ENCODE results near the gene TRHDE.
A peak's percentile ranks its signal among the peaks of the same experiment; 100 is the strongest.

Gene TRHDE

GRCh38 chr12:72256725-72257124, 15.4 kb upstream of the TRHDE start:
- WGBS, 2 experiments: 100% methylated on average over 1 of the region's 1 CpG
- Histone ChIP-seq H3K27ac (ENCODE audit: insufficient read depth, low read depth, low read length, poor library complexity, severe bottlenecking) (no peak overlapping the region), H3K4me3 (ENCODE audit: insufficient read depth, low read depth, low read length) (no peak overlapping the region), H3K27me3 (ENCODE audit: control insufficient read depth, insufficient read depth, low read length, poor library complexity, severe bottlenecking) (no peaks in the 10 kb centered on the region), H3K9me3 (ENCODE audit: control insufficient read depth, low read length) (no peaks in the 10 kb centered on the region), H3K36me3 (ENCODE audit: control insufficient read depth, insufficient read depth, low read length) (no peaks in the 10 kb centered on the region), H3K4me1 (ENCODE audit: control insufficient read depth, insufficient read depth, low read length) (no peaks in the 10 kb centered on the region)

GRCh38 chr12:72261885-72262284, 10.3 kb upstream of the TRHDE start:
- no peaks in the 10 kb centered on the region for H3K4me1 ChIP-seq (ENCODE audit: control insufficient read depth, insufficient read depth, low read length)
- no peak overlapping the region for H3K4me3 ChIP-seq (ENCODE audit: insufficient read depth, low read depth, low read length)
- H3K9me3 ChIP-seq (ENCODE audit: control insufficient read depth, low read length): no peaks in the 10 kb centered on the region
- no peaks in the 10 kb centered on the region for H3K36me3 ChIP-seq (ENCODE audit: control insufficient read depth, insufficient read depth, low read length)
- H3K27me3 ChIP-seq (ENCODE audit: control insufficient read depth, insufficient read depth, low read length, poor library complexity, severe bottlenecking): no peaks in the 10 kb centered on the region
- 80 to 88% methylated on average over 1 to 2 of the region's 2 CpGs for WGBS, 2 experiments
- no peak overlapping the region for H3K27ac ChIP-seq (ENCODE audit: insufficient read depth, low read depth, low read length, poor library complexity, severe bottlenecking)

- Histone ChIP-seq H3K4me1 (ENCODE audit: control insufficient read depth, insufficient read depth, low read length) (peaks cover 6% of the 10 kb centered on the region), H3K27ac (ENCODE audit: insufficient read depth, low read depth, low read length, poor library complexity, severe bottlenecking) (no peak overlapping the region), H3K4me3 (ENCODE audit: insufficient read depth, low read depth, low read length) (no peak overlapping the region), H3K9me3 (ENCODE audit: control insufficient read depth, low read length) (no peaks in the 10 kb centered on the region), H3K27me3 (ENCODE audit: control insufficient read depth, insufficient read depth, low read length, poor library complexity, severe bottlenecking) (no peaks in the 10 kb centered on the region), H3K36me3 (ENCODE audit: control insufficient read depth, insufficient read depth, low read length) (no peaks in the 10 kb centered on the region)
- no CpG with 5 or more reads among the region's 1 CpG for WGBS, 2 experiments
These were observed 7.5 kb upstream of the TRHDE start for GRCh38 chr12:72264548-72265175.

- Histone ChIP-seq H3K4me1 (ENCODE audit: control insufficient read depth, insufficient read depth, low read length) (peaks cover 15% of the 10 kb centered on the region), H3K4me3 (ENCODE audit: insufficient read depth, low read depth, low read length) (no peak overlapping the region), H3K9me3 (ENCODE audit: control insufficient read depth, low read length) (no peaks in the 10 kb centered on the region), H3K36me3 (ENCODE audit: control insufficient read depth, insufficient read depth, low read length) (no peaks in the 10 kb centered on the region), H3K27ac (ENCODE audit: insufficient read depth, low read depth, low read length, poor library complexity, severe bottlenecking) (no peak overlapping the region), H3K27me3 (ENCODE audit: control insufficient read depth, insufficient read depth, low read length, poor library complexity, severe bottlenecking) (peaks cover 25% of the 10 kb centered on the region)
- WGBS, 2 experiments: 83 to 95% methylated on average over 2 of the region's 2 CpGs
These were observed 4.2 kb upstream of the TRHDE start for GRCh38 chr12:72267974-72268373.

GRCh38 chr12:72268386-72268785, 3.8 kb upstream of the TRHDE start:
- H3K9me3 ChIP-seq (ENCODE audit: control insufficient read depth, low read length): no peaks in the 10 kb centered on the region
- 80 to 100% methylated on average over 2 of the region's 2 CpGs for WGBS, 2 experiments

GRCh38 chr12:72269491-72269890, 2.7 kb upstream of the TRHDE start:
- Histone ChIP-seq H3K36me3 (ENCODE audit: control insufficient read depth, insufficient read depth, low read length) (no peaks in the 10 kb centered on the region), H3K27me3 (ENCODE audit: control insufficient read depth, insufficient read depth, low read length, poor library complexity, severe bottlenecking) (peaks cover 40% of the 10 kb centered on the region), H3K27ac (ENCODE audit: insufficient read depth, low read depth, low read length, poor library complexity, severe bottlenecking) (no peak overlapping the region), H3K4me3 (ENCODE audit: insufficient read depth, low read depth, low read length) (no peak overlapping the region), H3K4me1 (ENCODE audit: control insufficient read depth, insufficient read depth, low read length) (peaks cover 15% of the 10 kb centered on the region), H3K9me3 (ENCODE audit: control insufficient read depth, low read length) (no peaks in the 10 kb centered on the region)
- 14 to 29% methylated on average over 1 of the region's 1 CpG for WGBS, 2 experiments

More at GRCh38 chr12:72268386-72268785, 3.8 kb upstream of the TRHDE start:
- H3K36me3 ChIP-seq (ENCODE audit: control insufficient read depth, insufficient read depth, low read length): no peaks in the 10 kb centered on the region
- no peak overlapping the region for H3K27ac ChIP-seq (ENCODE audit: insufficient read depth, low read depth, low read length, poor library complexity, severe bottlenecking)
- H3K27me3 ChIP-seq (ENCODE audit: control insufficient read depth, insufficient read depth, low read length, poor library complexity, severe bottlenecking): peaks cover 29% of the 10 kb centered on the region
- H3K4me1 ChIP-seq (ENCODE audit: control insufficient read depth, insufficient read depth, low read length): peaks cover 15% of the 10 kb centered on the region
- H3K4me3 ChIP-seq (ENCODE audit: insufficient read depth, low read depth, low read length): no peak overlapping the region

GRCh38 chr12:72270246-72270645, 1.9 kb upstream of the TRHDE start:
- Histone ChIP-seq H3K4me1 (ENCODE audit: control insufficient read depth, insufficient read depth, low read length) (peaks cover 15% of the 10 kb centered on the region), H3K4me3 (ENCODE audit: insufficient read depth, low read depth, low read length) (no peak overlapping the region), H3K36me3 (ENCODE audit: control insufficient read depth, insufficient read depth, low read length) (no peaks in the 10 kb centered on the region), H3K9me3 (ENCODE audit: control insufficient read depth, low read length) (no peaks in the 10 kb centered on the region), H3K27ac (ENCODE audit: insufficient read depth, low read depth, low read length, poor library complexity, severe bottlenecking) (no peak overlapping the region), H3K27me3 (ENCODE audit: control insufficient read depth, insufficient read depth, low read length, poor library complexity, severe bottlenecking) (peaks cover 48% of the 10 kb centered on the region)
- WGBS, 2 experiments: 78 to 84% methylated on average over 2 of the region's 2 CpGs

- H3K36me3 ChIP-seq (ENCODE audit: control insufficient read depth, insufficient read depth, low read length): no peaks in the 10 kb centered on the region
- peaks cover 49% of the 10 kb centered on the region for H3K27me3 ChIP-seq (ENCODE audit: control insufficient read depth, insufficient read depth, low read length, poor library complexity, severe bottlenecking)
- no peaks in the 10 kb centered on the region for H3K9me3 ChIP-seq (ENCODE audit: control insufficient read depth, low read length)
- no peak overlapping the region for H3K27ac ChIP-seq (ENCODE audit: insufficient read depth, low read depth, low read length, poor library complexity, severe bottlenecking)
- 68 to 74% methylated on average over 4 to 5 of the region's 6 CpGs for WGBS, 2 experiments
- peak overlapping the region; percentile 69 for H3K4me3 ChIP-seq (ENCODE audit: insufficient read depth, low read depth, low read length)
- peaks cover 15% of the 10 kb centered on the region for H3K4me1 ChIP-seq (ENCODE audit: control insufficient read depth, insufficient read depth, low read length)
These were observed 1.2 kb upstream of the TRHDE start for GRCh38 chr12:72270961-72271360.

GRCh38 chr12:72271451-72272090, 599 bp upstream of the TRHDE start:
- Histone ChIP-seq H3K4me3 (ENCODE audit: insufficient read depth, low read depth, low read length) (peak overlapping the region; percentile 69), H3K27ac (ENCODE audit: insufficient read depth, low read depth, low read length, poor library complexity, severe bottlenecking) (peak overlapping the region; percentile 50), H3K27me3 (ENCODE audit: control insufficient read depth, insufficient read depth, low read length, poor library complexity, severe bottlenecking) (peaks cover 49% of the 10 kb centered on the region), H3K36me3 (ENCODE audit: control insufficient read depth, insufficient read depth, low read length) (no peaks in the 10 kb centered on the region), H3K9me3 (ENCODE audit: control insufficient read depth, low read length) (no peaks in the 10 kb centered on the region), H3K4me1 (ENCODE audit: control insufficient read depth, insufficient read depth, low read length) (peaks cover 15% of the 10 kb centered on the region)
- WGBS, 2 experiments: 0 to 1% methylated on average over 35 of the region's 35 CpGs

- Histone ChIP-seq H3K9me3 (ENCODE audit: control insufficient read depth, low read length) (no peaks in the 10 kb centered on the region), H3K27me3 (ENCODE audit: control insufficient read depth, insufficient read depth, low read length, poor library complexity, severe bottlenecking) (peaks cover 49% of the 10 kb centered on the region)
- 1 to 2% methylated on average over 79 of the region's 79 CpGs for WGBS, 2 experiments
These were observed 745 bp downstream of the TRHDE start for GRCh38 chr12:72272731-72273498.

More at GRCh38 chr12:72272731-72273498, 745 bp downstream of the TRHDE start:
- peak overlapping the region; percentile 69 for H3K4me3 ChIP-seq (ENCODE audit: insufficient read depth, low read depth, low read length)
- H3K27ac ChIP-seq (ENCODE audit: insufficient read depth, low read depth, low read length, poor library complexity, severe bottlenecking): no peak overlapping the region
- H3K36me3 ChIP-seq (ENCODE audit: control insufficient read depth, insufficient read depth, low read length): no peaks in the 10 kb centered on the region
- H3K4me1 ChIP-seq (ENCODE audit: control insufficient read depth, insufficient read depth, low read length): peaks cover 15% of the 10 kb centered on the region
